ENCODE results near the gene LRRC26. TPM values are rescaled to one million over a fixed set of nuclear protein-coding genes. Genes with fewer than 3 reads are reported as not detected.

Gene LRRC26
- polyA plus RNA-seq, 1 donor (not counting 4 experiments of a cell fraction or from before 2014, with no cell fraction given) = not detected

DNA sequence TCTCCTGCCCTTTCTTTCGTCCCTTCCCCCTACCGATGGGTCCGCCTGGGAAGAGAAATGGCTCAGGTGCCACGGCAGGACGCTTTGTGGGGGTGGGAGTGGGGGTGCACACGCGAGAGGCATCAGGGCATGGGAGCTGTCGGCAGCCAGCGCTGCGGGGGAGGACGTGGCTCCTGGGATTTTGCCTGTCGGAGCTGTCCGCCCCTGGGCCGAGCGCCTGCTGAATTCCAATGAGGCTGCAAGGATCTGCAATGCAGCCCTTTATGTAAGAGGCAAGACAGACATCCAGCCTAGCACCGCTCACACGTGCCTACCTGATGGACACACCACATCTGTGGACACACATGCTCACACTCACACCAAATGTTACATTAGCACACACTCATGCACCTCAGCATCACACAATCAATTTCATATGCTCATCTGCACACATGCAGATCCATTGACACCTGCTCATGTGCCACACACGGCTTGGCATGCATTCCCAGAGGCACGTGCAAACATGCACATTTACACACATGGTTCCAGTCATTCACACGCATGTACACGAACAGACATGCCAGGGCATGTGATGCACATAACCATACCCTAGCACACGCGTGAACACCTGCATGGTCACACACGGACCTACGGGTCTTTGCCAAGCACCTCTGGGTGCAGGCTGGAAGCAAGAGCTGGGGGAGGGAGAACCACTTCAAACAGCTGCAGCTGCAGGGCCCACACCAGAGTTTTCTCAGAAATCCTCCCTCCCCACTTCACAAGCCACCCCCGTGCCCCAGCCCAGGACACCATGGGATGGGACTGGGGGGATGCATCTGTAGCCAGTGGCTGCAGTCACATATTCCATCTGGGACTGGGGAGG, 29.5 kb downstream of the LRRC26 start:
- no peak overlapping the region for H3K4me3 ChIP-seq (ENCODE audit: control insufficient read depth in 2 of 3, extremely low read depth in 1 of 3, insufficient read depth in 2 of 3, low read depth in 1 of 3, low read length in 3 of 3)
- H2AFZ ChIP-seq (ENCODE audit: control insufficient read depth, low read length) = no peak overlapping the region
- FAIRE-seq (no peak), DNase-seq (ENCODE audit: low read depth, low spot score) (no peak)
- TF ChIP-seq, protein P1, sequence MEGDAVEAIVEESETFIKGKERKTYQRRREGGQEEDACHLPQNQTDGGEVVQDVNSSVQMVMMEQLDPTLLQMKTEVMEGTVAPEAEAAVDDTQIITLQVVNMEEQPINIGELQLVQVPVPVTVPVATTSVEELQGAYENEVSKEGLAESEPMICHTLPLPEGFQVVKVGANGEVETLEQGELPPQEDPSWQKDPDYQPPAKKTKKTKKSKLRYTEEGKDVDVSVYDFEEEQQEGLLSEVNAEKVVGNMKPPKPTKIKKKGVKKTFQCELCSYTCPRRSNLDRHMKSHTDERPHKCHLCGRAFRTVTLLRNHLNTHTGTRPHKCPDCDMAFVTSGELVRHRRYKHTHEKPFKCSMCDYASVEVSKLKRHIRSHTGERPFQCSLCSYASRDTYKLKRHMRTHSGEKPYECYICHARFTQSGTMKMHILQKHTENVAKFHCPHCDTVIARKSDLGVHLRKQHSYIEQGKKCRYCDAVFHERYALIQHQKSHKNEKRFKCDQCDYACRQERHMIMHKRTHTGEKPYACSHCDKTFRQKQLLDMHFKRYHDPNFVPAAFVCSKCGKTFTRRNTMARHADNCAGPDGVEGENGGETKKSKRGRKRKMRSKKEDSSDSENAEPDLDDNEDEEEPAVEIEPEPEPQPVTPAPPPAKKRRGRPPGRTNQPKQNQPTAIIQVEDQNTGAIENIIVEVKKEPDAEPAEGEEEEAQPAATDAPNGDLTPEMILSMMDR (optimal IDR thresholded peaks at IDR 0.05 in 1 of 3, IDR thresholded peaks at IDR 0.05 in 1 of 3, conservative IDR thresholded peaks at IDR 0.05 in 1 of 3; ENCODE audit: extremely low read depth in 1 of 3, insufficient read depth in 2 of 3, low read length in 3 of 3) = no peak
- TF ChIP-seq EZH2 (IDR thresholded peaks at IDR 0.05; ENCODE audit: low read length) = no peak
- H3K27me3 ChIP-seq (ENCODE audit: control insufficient read depth, extremely low read depth, insufficient read depth, low read length) = peaks cover 73% of the 10 kb centered on the region
- H4K20me1 ChIP-seq (ENCODE audit: control insufficient read depth, extremely low read depth, insufficient read depth, low read length) = no peaks in the 10 kb centered on the region
- H3K9me3 ChIP-seq (ENCODE audit: control insufficient read depth, low read depth, low read length) = no peaks in the 10 kb centered on the region
- H3K4me1 ChIP-seq (ENCODE audit: control insufficient read depth, extremely low read depth, insufficient read depth, low read length) = no peaks in the 10 kb centered on the region
- no peaks in the 10 kb centered on the region for H3K79me2 ChIP-seq (ENCODE audit: control insufficient read depth, insufficient read depth, low read length)
- no peak overlapping the region for H3K27ac ChIP-seq (ENCODE audit: control insufficient read depth, insufficient read depth, low read length)
- no peak overlapping the region for H3K4me2 ChIP-seq (ENCODE audit: control insufficient read depth, extremely low read depth, insufficient read depth, low read depth, low read length)
- no peaks in the 10 kb centered on the region for H3K9me1 ChIP-seq (ENCODE audit: control insufficient read depth, extremely low read depth, insufficient read depth, low read length)
- dilution Hi-C loops (cut with MboI; ENCODE audit: extremely low pct_ligation_motif_present, low sequenced_read_pairs) = no loop called here
- H3K36me3 ChIP-seq (ENCODE audit: control insufficient read depth in 2 of 2, extremely low read depth in 1 of 2, insufficient read depth in 2 of 2, low read length in 2 of 2) = no peaks in the 10 kb centered on the region
- H3K9ac ChIP-seq (ENCODE audit: control insufficient read depth, extremely low read depth, insufficient read depth, low read length) = no peak overlapping the region

DNA sequence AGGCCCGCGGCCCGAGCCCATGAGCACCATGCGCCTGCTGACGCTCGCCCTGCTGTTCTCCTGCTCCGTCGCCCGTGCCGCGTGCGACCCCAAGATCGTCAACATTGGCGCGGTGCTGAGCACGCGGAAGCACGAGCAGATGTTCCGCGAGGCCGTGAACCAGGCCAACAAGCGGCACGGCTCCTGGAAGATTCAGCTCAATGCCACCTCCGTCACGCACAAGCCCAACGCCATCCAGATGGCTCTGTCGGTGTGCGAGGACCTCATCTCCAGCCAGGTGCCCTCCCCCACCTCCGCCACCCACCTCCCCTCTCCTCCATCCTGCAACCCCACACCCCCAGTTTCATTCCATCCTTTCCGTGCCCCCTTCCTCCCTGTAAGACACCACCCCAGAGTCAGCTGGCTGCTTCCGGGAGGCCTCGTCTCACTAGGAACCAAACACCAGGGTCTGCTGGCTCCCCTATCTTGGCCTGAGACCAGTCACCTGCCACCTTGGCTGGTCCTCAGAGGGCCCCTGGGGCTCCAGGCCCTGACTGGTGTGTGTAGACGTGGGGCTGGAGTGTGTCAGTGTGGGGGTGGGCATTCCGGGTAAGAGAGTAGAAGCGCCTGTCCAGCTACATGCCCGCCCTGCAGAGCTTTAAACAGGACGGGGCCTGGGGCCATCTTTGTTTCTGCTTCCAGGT, 30.2 kb downstream of the LRRC26 start:
- Histone ChIP-seq H3K4me3 (ENCODE audit: control insufficient read depth in 2 of 3, extremely low read depth in 1 of 3, insufficient read depth in 2 of 3, low read depth in 1 of 3, low read length in 3 of 3) (no peak overlapping the region), H3K4me1 (ENCODE audit: control insufficient read depth, extremely low read depth, insufficient read depth, low read length) (no peaks in the 10 kb centered on the region), H3K79me2 (ENCODE audit: control insufficient read depth, insufficient read depth, low read length) (no peaks in the 10 kb centered on the region), H3K9me1 (ENCODE audit: control insufficient read depth, extremely low read depth, insufficient read depth, low read length) (no peaks in the 10 kb centered on the region), H3K9me3 (ENCODE audit: control insufficient read depth, low read depth, low read length) (no peaks in the 10 kb centered on the region), H2AFZ (ENCODE audit: control insufficient read depth, low read length) (no peak overlapping the region), H3K9ac (ENCODE audit: control insufficient read depth, extremely low read depth, insufficient read depth, low read length) (no peak overlapping the region), H3K27me3 (ENCODE audit: control insufficient read depth, extremely low read depth, insufficient read depth, low read length) (peaks cover 73% of the 10 kb centered on the region), H3K4me2 (ENCODE audit: control insufficient read depth, extremely low read depth, insufficient read depth, low read depth, low read length) (no peak overlapping the region), H3K27ac (ENCODE audit: control insufficient read depth, insufficient read depth, low read length) (no peak overlapping the region), H3K36me3 (ENCODE audit: control insufficient read depth in 2 of 2, extremely low read depth in 1 of 2, insufficient read depth in 2 of 2, low read length in 2 of 2) (no peaks in the 10 kb centered on the region), H4K20me1 (ENCODE audit: control insufficient read depth, extremely low read depth, insufficient read depth, low read length) (no peaks in the 10 kb centered on the region)
- FAIRE-seq (no peak), DNase-seq (ENCODE audit: low read depth, low spot score) (no peak)
- peak; percentile 34 for TF ChIP-seq EZH2 (IDR thresholded peaks at IDR 0.05; ENCODE audit: low read length)
- TF ChIP-seq, protein P1 (optimal IDR thresholded peaks at IDR 0.05 in 1 of 3, IDR thresholded peaks at IDR 0.05 in 1 of 3, conservative IDR thresholded peaks at IDR 0.05 in 1 of 3; ENCODE audit: extremely low read depth in 1 of 3, insufficient read depth in 2 of 3, low read length in 3 of 3) = no peak
- dilution Hi-C loops (cut with MboI; ENCODE audit: extremely low pct_ligation_motif_present, low sequenced_read_pairs) = no loop called here

All from keratinocyte (primary cell).